ENCODE results near the gene SLC16A2.

- TF ChIP-seq RAD21 (IDR thresholded peaks at IDR 0.05; ENCODE audit: low read depth) (no peak), POLR2A (IDR thresholded peaks at IDR 0.05; ENCODE audit: borderline replicate concordance, extremely low read depth, insufficient read depth, insufficient read length) (no peak), TCF7L2 (IDR thresholded peaks at IDR 0.05; ENCODE audit: borderline replicate concordance, extremely low read depth, insufficient read depth, insufficient read length) (no peak), EZH2 (IDR thresholded peaks at IDR 0.05) (no peak), CTCF (IDR thresholded peaks at IDR 0.05 in 2 of 3, conservative IDR thresholded peaks at IDR 0.05 in 1 of 3; ENCODE audit: borderline replicate concordance in 1 of 3, insufficient read depth in 1 of 3, low read depth in 2 of 3, low read length in 2 of 3) (no peak), POLR2AphosphoS5 (IDR thresholded peaks at IDR 0.05; ENCODE audit: low read depth, low read length) (no peak), JUND (IDR thresholded peaks at IDR 0.05) (no peak), ZNF274 (IDR thresholded peaks at IDR 0.05; ENCODE audit: low read depth, low read length) (no peak), EGR1 (IDR thresholded peaks at IDR 0.05; ENCODE audit: low read depth) (no peak), SIN3A (IDR thresholded peaks at IDR 0.05; ENCODE audit: low read depth) (no peak), MAX (IDR thresholded peaks at IDR 0.05) (no peak), CEBPB (IDR thresholded peaks at IDR 0.05; ENCODE audit: low read depth) (no peak), SP1 (IDR thresholded peaks at IDR 0.05; ENCODE audit: low read depth) (no peak), CBX3 (IDR thresholded peaks at IDR 0.05; ENCODE audit: low read depth) (no peak)
Measured at GRCh38 chrX:74431797-74432196, 10.5 kb downstream of the SLC16A2 start.

Data from HCT116 (cell line).